BLaER1 (cell line): Measurements from ENCODE around the gene GPATCH3.

Source experiments
- H3K27ac ChIP-seq: shearing (Covaris generic); formaldehyde crosslinking; 2 replicates; pipeline ENCODE4 v1.8.1; 2022
- H3K27me3 ChIP-seq: shearing (Covaris generic); formaldehyde crosslinking; 2 replicates; pipeline ENCODE4 v1.8.1; 2022
- H3K36me3 ChIP-seq: shearing (Covaris generic); formaldehyde crosslinking; 2 replicates; pipeline ENCODE4 v1.8.1; 2022
- H3K4me1 ChIP-seq: shearing (Covaris generic); formaldehyde crosslinking; 2 replicates; pipeline ENCODE4 v1.8.1; 2022
- H3K4me2 ChIP-seq: shearing (Covaris generic); formaldehyde crosslinking; 2 replicates; pipeline ENCODE4 v1.8.1; 2022
- H3K4me3 ChIP-seq: shearing (Covaris generic); formaldehyde crosslinking; 2 replicates; pipeline ENCODE4 v1.8.1; 2022
- H3K9ac ChIP-seq: shearing (Covaris generic); formaldehyde crosslinking; 2 replicates; pipeline ENCODE4 v1.8.1; 2022
- H3K9me3 ChIP-seq: shearing (Covaris generic); formaldehyde crosslinking; 2 replicates; pipeline ENCODE4 v1.8.1; 2022
- H4K20me1 ChIP-seq: shearing (Covaris generic); formaldehyde crosslinking; 2 replicates; pipeline ENCODE4 v1.8.1; 2022
- Cebpa-rat ChIP-seq: shearing (Covaris generic); IDR thresholded peaks from 2 replicates; pipeline ENCODE4 v1.8.1; 2022

The GPATCH3 gene

GRCh38 chr1:26858891-26859640 lies 41.2 kb downstream of the GPATCH3 start:
- Histone ChIP-seq H4K20me1 (no peaks in the 10 kb centered on the region), H3K4me3 (no peak overlapping the region), H3K27me3 (no peaks in the 10 kb centered on the region), H3K9ac (no peak overlapping the region), H3K4me1 (peaks cover 25% of the 10 kb centered on the region), H3K27ac (no peak overlapping the region), H3K4me2 (no peak overlapping the region), H3K9me3 (no peaks in the 10 kb centered on the region), H3K36me3 (peaks cover 43% of the 10 kb centered on the region)
- no peak for TF ChIP-seq Cebpa-rat

- no peak overlapping the region for H3K9ac ChIP-seq
- no peak for TF ChIP-seq Cebpa-rat
- H3K4me1 ChIP-seq: peaks cover 16% of the 10 kb centered on the region
- H3K9me3 ChIP-seq: no peaks in the 10 kb centered on the region
- H3K4me3 ChIP-seq: no peak overlapping the region
- H3K27me3 ChIP-seq: no peaks in the 10 kb centered on the region
- H3K36me3 ChIP-seq: peaks cover 52% of the 10 kb centered on the region
- H3K4me2 ChIP-seq: no peak overlapping the region
- H3K27ac ChIP-seq: no peak overlapping the region
- H4K20me1 ChIP-seq: peaks cover 7% of the 10 kb centered on the region; the same call in 1 of the 2 replicates
These were observed 42.1 kb downstream of the GPATCH3 start for GRCh38 chr1:26858160-26858559.

- H3K9me3 ChIP-seq: no peaks in the 10 kb centered on the region
- no peak overlapping the region for H3K4me3 ChIP-seq
- H3K9ac ChIP-seq: no peak overlapping the region
- no peak overlapping the region for H3K4me2 ChIP-seq
- peaks cover 58% of the 10 kb centered on the region for H3K36me3 ChIP-seq
- no peak overlapping the region for H3K27ac ChIP-seq
- no peaks in the 10 kb centered on the region for H3K27me3 ChIP-seq
- H3K4me1 ChIP-seq: peaks cover 15% of the 10 kb centered on the region
- H4K20me1 ChIP-seq: peaks cover 13% of the 10 kb centered on the region; the same call in 1 of the 2 replicates
- TF ChIP-seq Cebpa-rat: no peak
These were observed 42.7 kb downstream of the GPATCH3 start for GRCh38 chr1:26857473-26858060.

GRCh38 chr1:26856604-26857469 lies 43.4 kb downstream of the GPATCH3 start:
- H3K27me3 ChIP-seq: no peaks in the 10 kb centered on the region
- no peaks in the 10 kb centered on the region for H3K9me3 ChIP-seq
- H4K20me1 ChIP-seq: peaks cover 17% of the 10 kb centered on the region; the same call in 1 of the 2 replicates
- peaks cover 65% of the 10 kb centered on the region for H3K36me3 ChIP-seq
- H3K4me1 ChIP-seq: peaks cover 15% of the 10 kb centered on the region
- no peak overlapping the region for H3K4me3 ChIP-seq
- no peak overlapping the region for H3K27ac ChIP-seq
- TF ChIP-seq Cebpa-rat: no peak
- H3K9ac ChIP-seq: 0 out of 2 replicates have a peak overlapping the region, but pooled peaks have one; percentile 19
- no peak overlapping the region for H3K4me2 ChIP-seq

- Histone ChIP-seq H3K36me3 (peaks cover 72% of the 10 kb centered on the region), H4K20me1 (peaks cover 17% of the 10 kb centered on the region; the same call in 1 of the 2 replicates), H3K4me1 (peaks cover 15% of the 10 kb centered on the region), H3K27ac (no peak overlapping the region; the same call in 1 of the 2 replicates), H3K9ac (peak overlapping the region; percentile 41; the same call in 1 of the 2 replicates), H3K4me2 (no peak overlapping the region), H3K9me3 (no peaks in the 10 kb centered on the region), H3K27me3 (no peaks in the 10 kb centered on the region), H3K4me3 (no peak overlapping the region)
- no peak for TF ChIP-seq Cebpa-rat
These were observed 44.1 kb downstream of the GPATCH3 start for GRCh38 chr1:26856181-26856580.

GRCh38 chr1:26855636-26856035 lies 44.6 kb downstream of the GPATCH3 start:
- Histone ChIP-seq H3K9ac (peak overlapping the region; percentile 41; the same call in 1 of the 2 replicates), H4K20me1 (peaks cover 17% of the 10 kb centered on the region; the same call in 1 of the 2 replicates), H3K27me3 (no peaks in the 10 kb centered on the region), H3K36me3 (peaks cover 77% of the 10 kb centered on the region), H3K4me3 (no peak overlapping the region), H3K4me2 (no peak overlapping the region), H3K27ac (peak overlapping the region; percentile 26; the same call in 1 of the 2 replicates), H3K9me3 (no peaks in the 10 kb centered on the region), H3K4me1 (peaks cover 15% of the 10 kb centered on the region)
- no peak for TF ChIP-seq Cebpa-rat

GRCh38 chr1:26854906-26855305 lies 45.4 kb downstream of the GPATCH3 start:
- Histone ChIP-seq H3K4me3 (no peak overlapping the region), H3K4me1 (peaks cover 15% of the 10 kb centered on the region), H3K27me3 (no peaks in the 10 kb centered on the region), H3K36me3 (peaks cover 84% of the 10 kb centered on the region), H4K20me1 (peaks cover 17% of the 10 kb centered on the region; the same call in 1 of the 2 replicates), H3K27ac (no peak overlapping the region), H3K9me3 (no peaks in the 10 kb centered on the region), H3K9ac (no peak overlapping the region), H3K4me2 (peak overlapping the region; percentile 2; the same call in 1 of the 2 replicates)
- TF ChIP-seq Cebpa-rat: no peak

- Histone ChIP-seq H3K9me3 (no peaks in the 10 kb centered on the region), H3K36me3 (peaks cover 97% of the 10 kb centered on the region), H3K4me2 (no peak overlapping the region)
These were observed 46.7 kb downstream of the GPATCH3 start for GRCh38 chr1:26853600-26853999.

GRCh38 chr1:26853156-26853555 lies 47.1 kb downstream of the GPATCH3 start:
- Histone ChIP-seq H3K4me2 (no peak overlapping the region), H3K9ac (no peak overlapping the region), H3K36me3 (peaks cover 100% of the 10 kb centered on the region)

More at GRCh38 chr1:26853600-26853999, 46.7 kb downstream of the GPATCH3 start:
- Histone ChIP-seq H3K27ac (no peak overlapping the region), H3K9ac (no peak overlapping the region), H4K20me1 (peaks cover 24% of the 10 kb centered on the region), H3K4me1 (peaks cover 15% of the 10 kb centered on the region), H3K27me3 (no peaks in the 10 kb centered on the region), H3K4me3 (no peak overlapping the region)
- TF ChIP-seq Cebpa-rat: no peak

More at GRCh38 chr1:26853156-26853555, 47.1 kb downstream of the GPATCH3 start:
- Histone ChIP-seq H3K9me3 (no peaks in the 10 kb centered on the region), H4K20me1 (peaks cover 24% of the 10 kb centered on the region), H3K27ac (no peak overlapping the region), H3K4me3 (no peak overlapping the region), H3K27me3 (no peaks in the 10 kb centered on the region), H3K4me1 (peaks cover 15% of the 10 kb centered on the region)
- TF ChIP-seq Cebpa-rat: no peak
